Tibial nerve (tissue), 4 donors: Measurements from ENCODE around the gene MED12L.

Experiments used
- EP300 ChIP-seq, 2 donors: sonication (generic); formaldehyde crosslinking; IDR thresholded peaks; one replicate each; pipeline ENCODE4 v1.6.1; 2017; ENCODE audit warnings: antibody characterized with exemption in 2 of 2, mild to moderate bottlenecking in 1 of 2
- POLR2A ChIP-seq, 2 donors: fragments of 450-650 bp; IDR thresholded peaks; one replicate each; pipeline ENCODE4 v1.6.1; 2017; ENCODE audit warnings: antibody characterized with exemption in 2 of 2, mild to moderate bottlenecking in 2 of 2, moderate library complexity in 2 of 2
- TF ChIP-seq, protein P1 (sequence below), 5 experiments: fragments of 200-600 bp in 3 of 5; fragments of 450-650 bp in 2 of 5; sonication (generic) in 3 of 5; IDR thresholded peaks; one replicate each; pipeline ENCODE4 v1.5.1; 2016 to 2019; ENCODE audit warnings: antibody characterized with exemption in 5 of 5, mild to moderate bottlenecking in 3 of 5, moderate library complexity in 2 of 5

DNA sequence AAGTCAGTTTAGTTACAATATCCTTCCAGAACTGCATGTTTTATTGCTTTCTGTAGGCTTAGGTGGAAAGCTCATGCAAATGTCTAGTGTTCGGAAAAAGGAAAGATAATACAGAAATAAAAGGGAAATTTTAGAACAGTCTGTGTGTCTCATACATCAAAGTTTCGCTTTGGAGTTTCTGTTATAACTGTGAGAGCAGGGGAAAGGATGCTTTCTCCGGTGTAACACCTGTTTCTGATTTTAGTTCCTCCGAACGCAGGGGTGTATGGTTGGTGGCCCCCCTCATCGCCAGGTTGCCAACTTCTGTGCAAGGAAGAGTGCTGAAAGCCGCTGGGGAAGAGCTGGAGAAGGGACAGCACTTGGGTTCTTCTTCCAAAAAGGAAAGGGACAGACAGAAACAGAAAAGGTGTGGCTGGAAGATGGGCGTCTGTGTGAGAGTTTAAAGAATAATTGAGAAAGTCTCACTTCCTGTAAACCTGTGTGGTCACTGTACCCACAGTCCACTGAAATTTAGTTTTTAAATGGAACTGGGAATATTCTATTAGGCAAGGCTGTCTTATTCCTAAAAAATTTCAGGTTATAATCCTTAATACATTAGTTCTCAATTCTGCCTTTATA, 292.4 kb downstream of the MED12L start:
- TF ChIP-seq, protein P1, sequence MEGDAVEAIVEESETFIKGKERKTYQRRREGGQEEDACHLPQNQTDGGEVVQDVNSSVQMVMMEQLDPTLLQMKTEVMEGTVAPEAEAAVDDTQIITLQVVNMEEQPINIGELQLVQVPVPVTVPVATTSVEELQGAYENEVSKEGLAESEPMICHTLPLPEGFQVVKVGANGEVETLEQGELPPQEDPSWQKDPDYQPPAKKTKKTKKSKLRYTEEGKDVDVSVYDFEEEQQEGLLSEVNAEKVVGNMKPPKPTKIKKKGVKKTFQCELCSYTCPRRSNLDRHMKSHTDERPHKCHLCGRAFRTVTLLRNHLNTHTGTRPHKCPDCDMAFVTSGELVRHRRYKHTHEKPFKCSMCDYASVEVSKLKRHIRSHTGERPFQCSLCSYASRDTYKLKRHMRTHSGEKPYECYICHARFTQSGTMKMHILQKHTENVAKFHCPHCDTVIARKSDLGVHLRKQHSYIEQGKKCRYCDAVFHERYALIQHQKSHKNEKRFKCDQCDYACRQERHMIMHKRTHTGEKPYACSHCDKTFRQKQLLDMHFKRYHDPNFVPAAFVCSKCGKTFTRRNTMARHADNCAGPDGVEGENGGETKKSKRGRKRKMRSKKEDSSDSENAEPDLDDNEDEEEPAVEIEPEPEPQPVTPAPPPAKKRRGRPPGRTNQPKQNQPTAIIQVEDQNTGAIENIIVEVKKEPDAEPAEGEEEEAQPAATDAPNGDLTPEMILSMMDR (IDR thresholded peaks at IDR 0.05): no peak
- TF ChIP-seq POLR2A (IDR thresholded peaks at IDR 0.05): no peak
- TF ChIP-seq EP300 (IDR thresholded peaks at IDR 0.05): no peak
